ENCODE results near the gene AMOTL2. TPM values are rescaled to one million over a fixed set of nuclear protein-coding genes. Genes with fewer than 3 reads are reported as not detected.

The AMOTL2 gene
- total and polyA plus RNA-seq, 2 experiments from 2014 or later = 17.9 to 102 TPM

DNA sequence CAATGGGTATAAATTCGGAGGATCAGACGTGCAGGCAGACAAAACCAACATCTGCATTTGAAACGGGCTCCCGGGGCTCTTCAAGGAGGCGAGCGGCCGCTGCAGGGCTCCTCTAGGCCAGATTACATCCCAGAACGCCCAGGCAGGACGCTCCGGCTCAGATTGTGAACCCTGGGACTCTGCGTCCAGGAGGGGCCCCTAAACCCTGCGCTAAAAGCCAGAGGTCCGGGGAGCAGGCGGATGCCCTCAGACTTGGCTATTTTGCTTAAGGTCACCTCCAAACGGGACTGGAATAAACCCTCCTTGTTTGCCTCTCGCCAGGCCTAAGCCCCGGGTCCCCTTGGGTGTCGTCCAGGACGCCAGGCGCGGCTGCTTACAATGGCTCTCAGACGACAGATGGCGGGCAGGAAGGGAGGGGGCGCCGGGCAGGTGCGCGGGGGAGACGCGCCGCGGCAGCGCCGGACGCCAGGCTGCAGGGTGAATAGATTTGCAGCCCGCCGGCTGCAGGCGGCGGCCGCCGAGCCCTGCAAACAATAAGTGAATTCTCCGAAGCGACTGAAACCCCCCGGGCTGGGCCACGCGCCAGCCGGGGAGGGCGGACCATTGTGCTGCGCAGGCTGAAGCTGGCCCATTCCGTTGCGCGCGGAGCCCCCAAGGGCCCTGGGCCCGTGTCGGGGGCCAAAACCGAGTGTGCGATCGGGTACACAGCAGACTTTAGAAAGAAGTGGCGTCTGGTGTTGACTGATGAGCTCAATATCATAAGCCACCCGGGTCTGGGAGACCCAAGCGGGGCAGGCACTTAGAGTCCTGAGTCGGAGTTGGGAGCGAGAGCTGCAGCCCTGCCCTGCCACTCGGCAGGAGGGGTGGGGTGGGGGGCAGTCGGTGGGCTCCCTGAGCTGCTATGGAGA is 32.3 kb upstream of the AMOTL2 start:
- Histone ChIP-seq H3K4me2 (peak overlapping the region; percentile 93), H3K79me2 (replicated peaks; ENCODE audit: insufficient read depth) (no peaks in the 10 kb centered on the region), H3F3A (replicated peaks; ENCODE audit: low read depth) (peaks cover 9% of the 10 kb centered on the region; the same call in 1 of the 2 replicates), H3K4me3 (peak overlapping the region; percentile 73), H4K20me1 (replicated peaks; ENCODE audit: insufficient read depth) (no peaks in the 10 kb centered on the region), H3K9me2 (ENCODE audit: insufficient read depth) (no peaks in the 10 kb centered on the region), H3K4me1 (ENCODE audit: insufficient read depth) (peaks cover 35% of the 10 kb centered on the region), H3K36me3 (ENCODE audit: insufficient read depth) (peaks cover 9% of the 10 kb centered on the region; the same call in 1 of the 2 replicates), H3K27me3 (ENCODE audit: insufficient read depth) (peaks cover 54% of the 10 kb centered on the region), H3K27ac (ENCODE audit: low read depth) (no peak overlapping the region), H2AFZ (peak overlapping the region; percentile 97)
- ATAC-seq (peak; percentile 89), DNase-seq (ENCODE audit: low spot score) (peak; percentile 91)
- peaks cover 27% of the 10 kb centered on the region for H3K9me3 Mint-ChIP-seq
- H3K4me3 Mint-ChIP-seq = peak overlapping the region; percentile 70
- TF ChIP-seq EZH2phosphoT487 (IDR thresholded peaks at IDR 0.05; ENCODE audit: unreplicated experiment) (no peak), EZH2 (IDR thresholded peaks at IDR 0.05; ENCODE audit: low read depth, unreplicated experiment) (no peak), POLR2AphosphoS5 (IDR thresholded peaks at IDR 0.05; ENCODE audit: low read depth) (peak; percentile 31; the same call in 1 of the 2 replicates), CREB1 (CRISPR knock-in tag; IDR thresholded peaks at IDR 0.05; ENCODE audit: low read depth) (no peak), STAT1 (IDR thresholded peaks at IDR 0.05; ENCODE audit: unreplicated experiment) (no peak)
- TF ChIP-seq, protein P1, sequence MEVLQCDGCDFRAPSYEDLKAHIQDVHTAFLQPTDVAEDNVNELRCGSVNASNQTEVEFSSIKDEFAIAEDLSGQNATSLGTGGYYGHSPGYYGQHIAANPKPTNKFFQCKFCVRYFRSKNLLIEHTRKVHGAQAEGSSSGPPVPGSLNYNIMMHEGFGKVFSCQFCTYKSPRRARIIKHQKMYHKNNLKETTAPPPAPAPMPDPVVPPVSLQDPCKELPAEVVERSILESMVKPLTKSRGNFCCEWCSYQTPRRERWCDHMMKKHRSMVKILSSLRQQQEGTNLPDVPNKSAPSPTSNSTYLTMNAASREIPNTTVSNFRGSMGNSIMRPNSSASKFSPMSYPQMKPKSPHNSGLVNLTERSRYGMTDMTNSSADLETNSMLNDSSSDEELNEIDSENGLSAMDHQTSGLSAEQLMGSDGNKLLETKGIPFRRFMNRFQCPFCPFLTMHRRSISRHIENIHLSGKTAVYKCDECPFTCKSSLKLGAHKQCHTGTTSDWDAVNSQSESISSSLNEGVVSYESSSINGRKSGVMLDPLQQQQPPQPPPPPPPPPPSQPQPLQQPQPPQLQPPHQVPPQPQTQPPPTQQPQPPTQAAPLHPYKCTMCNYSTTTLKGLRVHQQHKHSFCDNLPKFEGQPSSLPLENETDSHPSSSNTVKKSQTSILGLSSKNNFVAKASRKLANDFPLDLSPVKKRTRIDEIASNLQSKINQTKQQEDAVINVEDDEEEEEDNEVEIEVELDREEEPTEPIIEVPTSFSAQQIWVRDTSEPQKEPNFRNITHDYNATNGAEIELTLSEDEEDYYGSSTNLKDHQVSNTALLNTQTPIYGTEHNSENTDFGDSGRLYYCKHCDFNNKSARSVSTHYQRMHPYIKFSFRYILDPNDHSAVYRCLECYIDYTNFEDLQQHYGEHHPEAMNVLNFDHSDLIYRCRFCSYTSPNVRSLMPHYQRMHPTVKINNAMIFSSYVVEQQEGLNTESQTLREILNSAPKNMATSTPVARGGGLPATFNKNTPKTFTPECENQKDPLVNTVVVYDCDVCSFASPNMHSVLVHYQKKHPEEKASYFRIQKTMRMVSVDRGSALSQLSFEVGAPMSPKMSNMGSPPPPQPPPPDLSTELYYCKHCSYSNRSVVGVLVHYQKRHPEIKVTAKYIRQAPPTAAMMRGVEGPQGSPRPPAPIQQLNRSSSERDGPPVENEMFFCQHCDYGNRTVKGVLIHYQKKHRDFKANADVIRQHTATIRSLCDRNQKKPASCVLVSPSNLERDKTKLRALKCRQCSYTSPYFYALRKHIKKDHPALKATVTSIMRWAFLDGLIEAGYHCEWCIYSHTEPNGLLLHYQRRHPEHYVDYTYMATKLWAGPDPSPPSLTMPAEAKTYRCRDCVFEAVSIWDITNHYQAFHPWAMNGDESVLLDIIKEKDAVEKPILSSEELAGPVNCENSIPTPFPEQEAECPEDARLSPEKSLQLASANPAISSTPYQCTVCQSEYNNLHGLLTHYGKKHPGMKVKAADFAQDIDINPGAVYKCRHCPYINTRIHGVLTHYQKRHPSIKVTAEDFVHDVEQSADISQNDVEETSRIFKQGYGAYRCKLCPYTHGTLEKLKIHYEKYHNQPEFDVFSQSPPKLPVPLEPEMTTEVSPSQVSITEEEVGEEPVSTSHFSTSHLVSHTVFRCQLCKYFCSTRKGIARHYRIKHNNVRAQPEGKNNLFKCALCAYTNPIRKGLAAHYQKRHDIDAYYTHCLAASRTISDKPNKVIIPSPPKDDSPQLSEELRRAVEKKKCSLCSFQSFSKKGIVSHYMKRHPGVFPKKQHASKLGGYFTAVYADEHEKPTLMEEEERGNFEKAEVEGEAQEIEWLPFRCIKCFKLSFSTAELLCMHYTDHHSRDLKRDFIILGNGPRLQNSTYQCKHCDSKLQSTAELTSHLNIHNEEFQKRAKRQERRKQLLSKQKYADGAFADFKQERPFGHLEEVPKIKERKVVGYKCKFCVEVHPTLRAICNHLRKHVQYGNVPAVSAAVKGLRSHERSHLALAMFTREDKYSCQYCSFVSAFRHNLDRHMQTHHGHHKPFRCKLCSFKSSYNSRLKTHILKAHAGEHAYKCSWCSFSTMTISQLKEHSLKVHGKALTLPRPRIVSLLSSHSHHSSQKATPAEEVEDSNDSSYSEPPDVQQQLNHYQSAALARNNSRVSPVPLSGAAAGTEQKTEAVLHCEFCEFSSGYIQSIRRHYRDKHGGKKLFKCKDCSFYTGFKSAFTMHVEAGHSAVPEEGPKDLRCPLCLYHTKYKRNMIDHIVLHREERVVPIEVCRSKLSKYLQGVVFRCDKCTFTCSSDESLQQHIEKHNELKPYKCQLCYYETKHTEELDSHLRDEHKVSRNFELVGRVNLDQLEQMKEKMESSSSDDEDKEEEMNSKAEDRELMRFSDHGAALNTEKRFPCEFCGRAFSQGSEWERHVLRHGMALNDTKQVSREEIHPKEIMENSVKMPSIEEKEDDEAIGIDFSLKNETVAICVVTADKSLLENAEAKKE (CRISPR knock-in tag; IDR thresholded peaks at IDR 0.05) = no peak
- peaks cover 51% of the 10 kb centered on the region for H3K27me3 Mint-ChIP-seq (ENCODE audit: insufficient read depth, low read depth, poor library complexity)
- peaks cover 42% of the 10 kb centered on the region for H3K4me1 Mint-ChIP-seq
- H3K27ac Mint-ChIP-seq = no peak overlapping the region
- peaks cover 21% of the 10 kb centered on the region for H3K36me3 Mint-ChIP-seq (ENCODE audit: low read depth)
